Ishikawa (cell line): ENCODE results near the gene OCLN.

ENCODE experiments used
- CEBPB ChIP-seq: IDR thresholded peaks from 2 replicates; pipeline ENCODE4 v1.6.1; 2012
- CREB1 ChIP-seq: IDR thresholded peaks from 2 replicates; pipeline ENCODE4 v1.6.1; 2012; ENCODE audit warnings: low read depth
- EGR1 ChIP-seq: IDR thresholded peaks from 2 replicates; pipeline ENCODE4 v1.6.1; 2012
- EP300 ChIP-seq: IDR thresholded peaks from 2 replicates; pipeline ENCODE4 v1.6.1; 2012; ENCODE audit warnings: borderline replicate concordance
- FOXM1 ChIP-seq: IDR thresholded peaks from 2 replicates; pipeline ENCODE4 v1.6.1; 2012; ENCODE audit warnings: low read depth, borderline replicate concordance
- MAX ChIP-seq: IDR thresholded peaks from 2 replicates; pipeline ENCODE4 v1.6.1; 2012
- NFIC ChIP-seq: IDR thresholded peaks from 2 replicates; pipeline ENCODE4 v1.6.1; 2012
- RAD21 ChIP-seq: IDR thresholded peaks from 2 replicates; pipeline ENCODE4 v1.6.1; 2012; ENCODE audit warnings: low read depth
- REST ChIP-seq: IDR thresholded peaks from 2 replicates; pipeline ENCODE4 v1.6.1; 2012; ENCODE audit warnings: low read depth, mild to moderate bottlenecking
- TAF1 ChIP-seq: IDR thresholded peaks from 2 replicates; pipeline ENCODE4 v1.6.1; 2012; ENCODE audit warnings: low read depth, mild to moderate bottlenecking
- TEAD4 ChIP-seq: IDR thresholded peaks from 2 replicates; pipeline ENCODE4 v1.6.1; 2012
- USF1 ChIP-seq: IDR thresholded peaks from 2 replicates; pipeline ENCODE4 v1.6.1; 2012
- YY1 ChIP-seq: IDR thresholded peaks from 2 replicates; pipeline ENCODE4 v1.6.1; 2012; ENCODE audit warnings: low read depth
- ZBTB7A ChIP-seq: IDR thresholded peaks from 2 replicates; pipeline ENCODE4 v1.6.1; 2012; ENCODE audit warnings: low read depth

GRCh38 chr5:69512740-69513260 lies 20.2 kb downstream of the OCLN start:
- TF ChIP-seq USF1 (no peak), CREB1 (no peak), EP300 (no peak), TAF1 (no peak), REST (no peak), MAX (no peak), ZBTB7A (no peak), FOXM1 (no peak), NFIC (no peak), CEBPB (no peak), EGR1 (no peak), RAD21 (no peak), YY1 (no peak), TEAD4 (no peak)
